Tibial nerve (tissue), 4 donors: ENCODE results near the gene PIP4K2C.

Experiments
- EP300 ChIP-seq, 2 donors: sonication (generic); formaldehyde crosslinking; IDR thresholded peaks; one replicate each; pipeline ENCODE4 v1.6.1; 2017; ENCODE audit warnings: antibody characterized with exemption in 2 of 2, mild to moderate bottlenecking in 1 of 2
- POLR2A ChIP-seq, 2 donors: fragments of 450-650 bp; IDR thresholded peaks; one replicate each; pipeline ENCODE4 v1.6.1; 2017; ENCODE audit warnings: antibody characterized with exemption in 2 of 2, mild to moderate bottlenecking in 2 of 2, moderate library complexity in 2 of 2
- TF ChIP-seq, protein P1 (sequence below), 5 experiments: fragments of 200-600 bp in 3 of 5; fragments of 450-650 bp in 2 of 5; sonication (generic) in 3 of 5; IDR thresholded peaks; one replicate each; pipeline ENCODE4 v1.5.1; 2016 to 2019; ENCODE audit warnings: antibody characterized with exemption in 5 of 5, mild to moderate bottlenecking in 3 of 5, moderate library complexity in 2 of 5

DNA sequence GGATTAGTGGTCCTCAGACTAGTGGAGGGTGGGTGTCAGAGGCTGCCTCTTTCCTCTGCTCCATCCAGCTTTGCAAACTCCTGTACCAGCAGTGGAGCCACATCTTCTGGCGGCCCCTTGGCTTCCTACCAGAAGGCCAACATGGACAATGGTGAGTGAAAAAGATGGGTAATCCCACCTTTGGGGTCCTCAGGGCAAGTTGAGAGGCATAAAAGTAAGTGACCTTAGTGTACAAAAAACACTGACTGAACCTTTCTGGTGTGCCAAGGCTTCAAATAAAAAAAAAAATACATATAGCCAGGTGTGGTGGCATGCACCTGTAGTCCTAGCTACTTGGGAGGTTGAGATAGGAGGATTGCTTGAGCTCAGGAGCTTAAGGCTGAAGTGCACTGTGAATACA is 9.2 kb upstream of the PIP4K2C start:
- no peak for TF ChIP-seq EP300 (IDR thresholded peaks at IDR 0.05)
- TF ChIP-seq, protein P1, sequence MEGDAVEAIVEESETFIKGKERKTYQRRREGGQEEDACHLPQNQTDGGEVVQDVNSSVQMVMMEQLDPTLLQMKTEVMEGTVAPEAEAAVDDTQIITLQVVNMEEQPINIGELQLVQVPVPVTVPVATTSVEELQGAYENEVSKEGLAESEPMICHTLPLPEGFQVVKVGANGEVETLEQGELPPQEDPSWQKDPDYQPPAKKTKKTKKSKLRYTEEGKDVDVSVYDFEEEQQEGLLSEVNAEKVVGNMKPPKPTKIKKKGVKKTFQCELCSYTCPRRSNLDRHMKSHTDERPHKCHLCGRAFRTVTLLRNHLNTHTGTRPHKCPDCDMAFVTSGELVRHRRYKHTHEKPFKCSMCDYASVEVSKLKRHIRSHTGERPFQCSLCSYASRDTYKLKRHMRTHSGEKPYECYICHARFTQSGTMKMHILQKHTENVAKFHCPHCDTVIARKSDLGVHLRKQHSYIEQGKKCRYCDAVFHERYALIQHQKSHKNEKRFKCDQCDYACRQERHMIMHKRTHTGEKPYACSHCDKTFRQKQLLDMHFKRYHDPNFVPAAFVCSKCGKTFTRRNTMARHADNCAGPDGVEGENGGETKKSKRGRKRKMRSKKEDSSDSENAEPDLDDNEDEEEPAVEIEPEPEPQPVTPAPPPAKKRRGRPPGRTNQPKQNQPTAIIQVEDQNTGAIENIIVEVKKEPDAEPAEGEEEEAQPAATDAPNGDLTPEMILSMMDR (IDR thresholded peaks at IDR 0.05), result no peak
- no peak for TF ChIP-seq POLR2A (IDR thresholded peaks at IDR 0.05)
